Measurements from ENCODE around the gene KIF16B. TPM values are rescaled to one million over a fixed set of nuclear protein-coding genes. Genes with fewer than 3 reads are reported as not detected.

The KIF16B gene
- total and polyA plus RNA-seq, 2 experiments from 2014 or later: 6.5 to 11.1 TPM

DNA sequence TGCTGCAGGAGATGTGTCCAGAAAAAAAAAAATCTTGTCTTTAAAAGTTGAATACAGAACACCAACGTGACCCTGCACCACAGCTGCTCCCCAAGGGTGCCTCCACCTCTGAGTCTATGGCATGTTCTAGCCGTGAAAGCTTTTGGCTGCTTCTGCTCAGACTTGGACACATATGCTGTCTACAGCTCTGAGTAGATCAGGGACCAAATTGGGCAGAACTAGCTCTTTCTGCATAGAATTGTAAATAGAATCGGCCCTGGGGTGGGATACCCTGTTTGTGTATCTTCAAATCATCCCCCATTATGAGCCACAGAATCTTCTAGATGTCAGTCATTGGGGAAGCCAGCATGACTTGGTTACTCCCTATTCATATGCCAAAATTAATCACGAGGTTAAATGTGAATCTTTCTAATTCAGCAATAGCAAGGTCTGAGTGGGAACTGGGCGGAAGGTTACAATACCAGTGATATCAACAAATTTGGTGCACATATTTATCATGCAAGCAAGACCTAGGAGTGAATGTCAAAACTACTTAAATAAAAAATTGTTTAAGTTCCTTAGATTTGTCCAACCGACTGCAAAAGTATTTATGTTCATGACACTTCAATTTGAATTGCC, 302.8 kb downstream of the KIF16B start:
- no peaks in the 10 kb centered on the region for H3K79me2 ChIP-seq (replicated peaks; ENCODE audit: insufficient read depth)
- Mint-ChIP-seq H3K4me3 (no peak overlapping the region), H3K4me1 (peaks cover 9% of the 10 kb centered on the region), H3K27me3 (ENCODE audit: insufficient read depth, low read depth, poor library complexity) (peaks cover 2% of the 10 kb centered on the region), H3K27ac (no peak overlapping the region), H3K9me3 (peaks cover 12% of the 10 kb centered on the region), H3K36me3 (ENCODE audit: low read depth) (peaks cover 24% of the 10 kb centered on the region)
- no peak overlapping the region for H2AFZ ChIP-seq
- peaks cover 10% of the 10 kb centered on the region; the same call in 1 of the 2 replicates for H3K9me2 ChIP-seq (ENCODE audit: insufficient read depth)
- H3K27me3 ChIP-seq (ENCODE audit: insufficient read depth): no peaks in the 10 kb centered on the region
- H3F3A ChIP-seq (replicated peaks; ENCODE audit: low read depth): no peaks in the 10 kb centered on the region
- TF ChIP-seq EZH2phosphoT487 (IDR thresholded peaks at IDR 0.05; ENCODE audit: unreplicated experiment) (no peak), ZNF114 (CRISPR knock-in tag; IDR thresholded peaks at IDR 0.05) (no peak)
- H3K4me1 ChIP-seq (ENCODE audit: insufficient read depth): no peaks in the 10 kb centered on the region; the same call in 1 of the 2 replicates
- no peak overlapping the region for H3K4me3 ChIP-seq
- no peak overlapping the region for H3K4me2 ChIP-seq
- no peaks in the 10 kb centered on the region for H3K36me3 ChIP-seq (ENCODE audit: insufficient read depth)
- no peaks in the 10 kb centered on the region for H4K20me1 ChIP-seq (replicated peaks; ENCODE audit: insufficient read depth)
- ATAC-seq (no peak), DNase-seq (ENCODE audit: low spot score) (no peak)
- no peak overlapping the region for H3K27ac ChIP-seq (ENCODE audit: low read depth)

DNA sequence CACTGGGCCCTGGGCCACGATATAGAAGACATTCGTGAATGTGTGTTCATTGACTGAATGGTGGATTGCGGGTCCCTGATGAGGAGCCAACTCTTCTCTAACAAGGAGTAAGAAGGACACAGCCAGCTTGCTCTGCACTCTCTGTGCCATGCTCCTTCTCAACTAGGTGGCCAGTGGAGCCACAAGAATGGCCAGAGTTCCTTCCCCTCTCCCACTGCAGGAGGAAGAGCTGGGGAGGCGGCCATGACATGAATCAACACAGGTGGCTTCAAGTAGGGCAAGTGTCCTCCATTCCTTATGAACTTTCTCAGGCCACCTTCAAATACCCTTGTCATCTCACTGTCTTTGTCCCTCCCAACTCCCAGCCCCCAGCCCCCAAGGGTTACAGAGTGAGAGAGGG, 305.7 kb downstream of the KIF16B start:
- Mint-ChIP-seq H3K27ac (no peak overlapping the region), H3K4me3 (no peak overlapping the region), H3K9me3 (peaks cover 13% of the 10 kb centered on the region), H3K27me3 (ENCODE audit: insufficient read depth, low read depth, poor library complexity) (no peaks in the 10 kb centered on the region), H3K36me3 (ENCODE audit: low read depth) (peaks cover 25% of the 10 kb centered on the region), H3K4me1 (peaks cover 9% of the 10 kb centered on the region)
- Histone ChIP-seq H3K4me3 (no peak overlapping the region), H3K79me2 (replicated peaks; ENCODE audit: insufficient read depth) (no peaks in the 10 kb centered on the region), H2AFZ (no peak overlapping the region), H3K36me3 (ENCODE audit: insufficient read depth) (no peaks in the 10 kb centered on the region), H3K4me2 (no peak overlapping the region), H3K9me2 (ENCODE audit: insufficient read depth) (peaks cover 11% of the 10 kb centered on the region; the same call in 1 of the 2 replicates), H4K20me1 (replicated peaks; ENCODE audit: insufficient read depth) (no peaks in the 10 kb centered on the region), H3K4me1 (ENCODE audit: insufficient read depth) (no peaks in the 10 kb centered on the region; the same call in 1 of the 2 replicates), H3F3A (replicated peaks; ENCODE audit: low read depth) (no peaks in the 10 kb centered on the region), H3K27me3 (ENCODE audit: insufficient read depth) (no peaks in the 10 kb centered on the region), H3K27ac (ENCODE audit: low read depth) (no peak overlapping the region)
- no peak for ATAC-seq
- DNase-seq (ENCODE audit: low spot score): no peak
- TF ChIP-seq CREB1 (CRISPR knock-in tag; IDR thresholded peaks at IDR 0.05; ENCODE audit: low read depth) (no peak), JUNB (IDR thresholded peaks at IDR 0.05; ENCODE audit: unreplicated experiment) (no peak), EZH2 (IDR thresholded peaks at IDR 0.05; ENCODE audit: low read depth, unreplicated experiment) (no peak), NANOG (IDR thresholded peaks at IDR 0.05; ENCODE audit: borderline replicate concordance) (no peak), ZNF114 (CRISPR knock-in tag; IDR thresholded peaks at IDR 0.05) (no peak), ZNF331 (CRISPR knock-in tag; IDR thresholded peaks at IDR 0.05; ENCODE audit: low read depth) (no peak), POLR2AphosphoS5 (IDR thresholded peaks at IDR 0.05; ENCODE audit: low read depth) (no peak), STAT1 (IDR thresholded peaks at IDR 0.05; ENCODE audit: unreplicated experiment) (no peak), EZH2phosphoT487 (IDR thresholded peaks at IDR 0.05; ENCODE audit: unreplicated experiment) (no peak)
- TF ChIP-seq, protein P1, sequence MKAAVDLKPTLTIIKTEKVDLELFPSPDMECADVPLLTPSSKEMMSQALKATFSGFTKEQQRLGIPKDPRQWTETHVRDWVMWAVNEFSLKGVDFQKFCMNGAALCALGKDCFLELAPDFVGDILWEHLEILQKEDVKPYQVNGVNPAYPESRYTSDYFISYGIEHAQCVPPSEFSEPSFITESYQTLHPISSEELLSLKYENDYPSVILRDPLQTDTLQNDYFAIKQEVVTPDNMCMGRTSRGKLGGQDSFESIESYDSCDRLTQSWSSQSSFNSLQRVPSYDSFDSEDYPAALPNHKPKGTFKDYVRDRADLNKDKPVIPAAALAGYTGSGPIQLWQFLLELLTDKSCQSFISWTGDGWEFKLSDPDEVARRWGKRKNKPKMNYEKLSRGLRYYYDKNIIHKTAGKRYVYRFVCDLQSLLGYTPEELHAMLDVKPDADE (IDR thresholded peaks at IDR 0.05): no peak
- TF ChIP-seq, protein P2, sequence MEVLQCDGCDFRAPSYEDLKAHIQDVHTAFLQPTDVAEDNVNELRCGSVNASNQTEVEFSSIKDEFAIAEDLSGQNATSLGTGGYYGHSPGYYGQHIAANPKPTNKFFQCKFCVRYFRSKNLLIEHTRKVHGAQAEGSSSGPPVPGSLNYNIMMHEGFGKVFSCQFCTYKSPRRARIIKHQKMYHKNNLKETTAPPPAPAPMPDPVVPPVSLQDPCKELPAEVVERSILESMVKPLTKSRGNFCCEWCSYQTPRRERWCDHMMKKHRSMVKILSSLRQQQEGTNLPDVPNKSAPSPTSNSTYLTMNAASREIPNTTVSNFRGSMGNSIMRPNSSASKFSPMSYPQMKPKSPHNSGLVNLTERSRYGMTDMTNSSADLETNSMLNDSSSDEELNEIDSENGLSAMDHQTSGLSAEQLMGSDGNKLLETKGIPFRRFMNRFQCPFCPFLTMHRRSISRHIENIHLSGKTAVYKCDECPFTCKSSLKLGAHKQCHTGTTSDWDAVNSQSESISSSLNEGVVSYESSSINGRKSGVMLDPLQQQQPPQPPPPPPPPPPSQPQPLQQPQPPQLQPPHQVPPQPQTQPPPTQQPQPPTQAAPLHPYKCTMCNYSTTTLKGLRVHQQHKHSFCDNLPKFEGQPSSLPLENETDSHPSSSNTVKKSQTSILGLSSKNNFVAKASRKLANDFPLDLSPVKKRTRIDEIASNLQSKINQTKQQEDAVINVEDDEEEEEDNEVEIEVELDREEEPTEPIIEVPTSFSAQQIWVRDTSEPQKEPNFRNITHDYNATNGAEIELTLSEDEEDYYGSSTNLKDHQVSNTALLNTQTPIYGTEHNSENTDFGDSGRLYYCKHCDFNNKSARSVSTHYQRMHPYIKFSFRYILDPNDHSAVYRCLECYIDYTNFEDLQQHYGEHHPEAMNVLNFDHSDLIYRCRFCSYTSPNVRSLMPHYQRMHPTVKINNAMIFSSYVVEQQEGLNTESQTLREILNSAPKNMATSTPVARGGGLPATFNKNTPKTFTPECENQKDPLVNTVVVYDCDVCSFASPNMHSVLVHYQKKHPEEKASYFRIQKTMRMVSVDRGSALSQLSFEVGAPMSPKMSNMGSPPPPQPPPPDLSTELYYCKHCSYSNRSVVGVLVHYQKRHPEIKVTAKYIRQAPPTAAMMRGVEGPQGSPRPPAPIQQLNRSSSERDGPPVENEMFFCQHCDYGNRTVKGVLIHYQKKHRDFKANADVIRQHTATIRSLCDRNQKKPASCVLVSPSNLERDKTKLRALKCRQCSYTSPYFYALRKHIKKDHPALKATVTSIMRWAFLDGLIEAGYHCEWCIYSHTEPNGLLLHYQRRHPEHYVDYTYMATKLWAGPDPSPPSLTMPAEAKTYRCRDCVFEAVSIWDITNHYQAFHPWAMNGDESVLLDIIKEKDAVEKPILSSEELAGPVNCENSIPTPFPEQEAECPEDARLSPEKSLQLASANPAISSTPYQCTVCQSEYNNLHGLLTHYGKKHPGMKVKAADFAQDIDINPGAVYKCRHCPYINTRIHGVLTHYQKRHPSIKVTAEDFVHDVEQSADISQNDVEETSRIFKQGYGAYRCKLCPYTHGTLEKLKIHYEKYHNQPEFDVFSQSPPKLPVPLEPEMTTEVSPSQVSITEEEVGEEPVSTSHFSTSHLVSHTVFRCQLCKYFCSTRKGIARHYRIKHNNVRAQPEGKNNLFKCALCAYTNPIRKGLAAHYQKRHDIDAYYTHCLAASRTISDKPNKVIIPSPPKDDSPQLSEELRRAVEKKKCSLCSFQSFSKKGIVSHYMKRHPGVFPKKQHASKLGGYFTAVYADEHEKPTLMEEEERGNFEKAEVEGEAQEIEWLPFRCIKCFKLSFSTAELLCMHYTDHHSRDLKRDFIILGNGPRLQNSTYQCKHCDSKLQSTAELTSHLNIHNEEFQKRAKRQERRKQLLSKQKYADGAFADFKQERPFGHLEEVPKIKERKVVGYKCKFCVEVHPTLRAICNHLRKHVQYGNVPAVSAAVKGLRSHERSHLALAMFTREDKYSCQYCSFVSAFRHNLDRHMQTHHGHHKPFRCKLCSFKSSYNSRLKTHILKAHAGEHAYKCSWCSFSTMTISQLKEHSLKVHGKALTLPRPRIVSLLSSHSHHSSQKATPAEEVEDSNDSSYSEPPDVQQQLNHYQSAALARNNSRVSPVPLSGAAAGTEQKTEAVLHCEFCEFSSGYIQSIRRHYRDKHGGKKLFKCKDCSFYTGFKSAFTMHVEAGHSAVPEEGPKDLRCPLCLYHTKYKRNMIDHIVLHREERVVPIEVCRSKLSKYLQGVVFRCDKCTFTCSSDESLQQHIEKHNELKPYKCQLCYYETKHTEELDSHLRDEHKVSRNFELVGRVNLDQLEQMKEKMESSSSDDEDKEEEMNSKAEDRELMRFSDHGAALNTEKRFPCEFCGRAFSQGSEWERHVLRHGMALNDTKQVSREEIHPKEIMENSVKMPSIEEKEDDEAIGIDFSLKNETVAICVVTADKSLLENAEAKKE (CRISPR knock-in tag; IDR thresholded peaks at IDR 0.05): no peak
- TF ChIP-seq, protein P3, sequence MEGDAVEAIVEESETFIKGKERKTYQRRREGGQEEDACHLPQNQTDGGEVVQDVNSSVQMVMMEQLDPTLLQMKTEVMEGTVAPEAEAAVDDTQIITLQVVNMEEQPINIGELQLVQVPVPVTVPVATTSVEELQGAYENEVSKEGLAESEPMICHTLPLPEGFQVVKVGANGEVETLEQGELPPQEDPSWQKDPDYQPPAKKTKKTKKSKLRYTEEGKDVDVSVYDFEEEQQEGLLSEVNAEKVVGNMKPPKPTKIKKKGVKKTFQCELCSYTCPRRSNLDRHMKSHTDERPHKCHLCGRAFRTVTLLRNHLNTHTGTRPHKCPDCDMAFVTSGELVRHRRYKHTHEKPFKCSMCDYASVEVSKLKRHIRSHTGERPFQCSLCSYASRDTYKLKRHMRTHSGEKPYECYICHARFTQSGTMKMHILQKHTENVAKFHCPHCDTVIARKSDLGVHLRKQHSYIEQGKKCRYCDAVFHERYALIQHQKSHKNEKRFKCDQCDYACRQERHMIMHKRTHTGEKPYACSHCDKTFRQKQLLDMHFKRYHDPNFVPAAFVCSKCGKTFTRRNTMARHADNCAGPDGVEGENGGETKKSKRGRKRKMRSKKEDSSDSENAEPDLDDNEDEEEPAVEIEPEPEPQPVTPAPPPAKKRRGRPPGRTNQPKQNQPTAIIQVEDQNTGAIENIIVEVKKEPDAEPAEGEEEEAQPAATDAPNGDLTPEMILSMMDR (conservative IDR thresholded peaks at IDR 0.05; ENCODE audit: low read depth in 2 of 2): no peak

All from GM23338 (cell line).